NCI-H2029 (cell line): ENCODE results near the gene PRDX1.
A peak's percentile ranks its signal among the peaks of the same experiment; 100 is the strongest.
"Not testable (repeated sequence)": the region's sequence is repeated elsewhere in the genome, so short reads cannot be mapped to it uniquely, and the experiment has no call there.

Source experiments
- DNase-seq: peaks from one replicate; lab custom pipeline; 2025; lab: John Stamatoyannopoulos, UW

Gene PRDX1

GRCh38 chr1:45503462-45504360 is 18.0 kb downstream of the PRDX1 start:
- no peak for DNase-seq

GRCh38 chr1:45501505-45501859 is 20.2 kb downstream of the PRDX1 start:
- no peak for DNase-seq

GRCh38 chr1:45499415-45499769 is 22.3 kb downstream of the PRDX1 start:
- no peak for DNase-seq

GRCh38 chr1:45498279-45498678 is 23.4 kb downstream of the PRDX1 start:
- no peak for DNase-seq

GRCh38 chr1:45493116-45493697 is 28.5 kb downstream of the PRDX1 start:
- DNase-seq = peak; percentile 69

- DNase-seq = no peak
Observed at GRCh38 chr1:45492691-45493090, 29.0 kb downstream of the PRDX1 start.

- no peak for DNase-seq
Observed at GRCh38 chr1:45491487-45492260, 30.0 kb downstream of the PRDX1 start.

GRCh38 chr1:45490626-45491486 is 30.8 kb downstream of the PRDX1 start, which contains the start of gene TESK2:
TESK2 (minus strand) TSS chr1:45491163; CDS start chr1:45457785, 33,378 bp downstream.
- DNase-seq = peak; percentile 100

- no peak for DNase-seq
Observed at GRCh38 chr1:45490121-45490625, 31.5 kb downstream of the PRDX1 start.

GRCh38 chr1:45489379-45489778 is 32.3 kb downstream of the PRDX1 start:
- not testable (repeated sequence) for DNase-seq

GRCh38 chr1:45488666-45489377 is 32.9 kb downstream of the PRDX1 start:
- no peak for DNase-seq

GRCh38 chr1:45485949-45486348 is 35.7 kb downstream of the PRDX1 start:
- DNase-seq = no peak

- no peak for DNase-seq
Observed at GRCh38 chr1:45479039-45479748, 42.5 kb downstream of the PRDX1 start.

GRCh38 chr1:45478121-45478814 is 43.4 kb downstream of the PRDX1 start:
- peak; percentile 8 for DNase-seq

- no peak for DNase-seq
Observed at GRCh38 chr1:45477646-45478045, 44.0 kb downstream of the PRDX1 start.

GRCh38 chr1:45474194-45474593 is 47.5 kb downstream of the PRDX1 start:
- DNase-seq = not testable (repeated sequence)

- DNase-seq = no peak
Observed at GRCh38 chr1:45473302-45473701, 48.4 kb downstream of the PRDX1 start.

GRCh38 chr1:45470306-45470798 is 51.3 kb downstream of the PRDX1 start:
- DNase-seq = no peak

GRCh38 chr1:45467353-45467752 is 54.3 kb downstream of the PRDX1 start:
- not testable (repeated sequence) for DNase-seq
